Effector memory CD8-positive, alpha-beta T cell (primary cell): ENCODE data around the gene SLC4A4.

Experiments used
- ATAC-seq: fragments of 150-1000 bp; cut with Tn5 transposase; replicated peaks from 2 replicates; pipeline ENCODE4 v1.10.0; 2021; ENCODE audit warnings: mild to moderate bottlenecking, moderate library complexity
- DNase-seq, 3 experiments: peaks; one replicate each; pipeline ENCODE4 v3.0.0; 2021
- H3K27ac Mint-ChIP-seq, 2 donors: one replicate each; pipeline ENCODE4 v1.8.0; 2022; ENCODE audit warnings: mild to moderate bottlenecking in 2 of 2, mixed read lengths in 2 of 2, moderate library complexity in 2 of 2
- H3K27me3 Mint-ChIP-seq, 2 donors: one replicate each; pipeline ENCODE4 v1.8.0; 2022; ENCODE audit warnings: mixed read lengths in 2 of 2
- H3K36me3 Mint-ChIP-seq: one replicate; pipeline ENCODE4 v1.8.0; 2022; ENCODE audit warnings: mild to moderate bottlenecking, moderate library complexity, mixed read lengths; ENCODE audit not compliant: insufficient read depth
- H3K4me1 Mint-ChIP-seq, 2 donors: one replicate each; pipeline ENCODE4 v1.8.0; 2022; ENCODE audit warnings: low read depth in 2 of 2, mixed read lengths in 2 of 2
- H3K4me3 Mint-ChIP-seq, 2 donors: one replicate each; pipeline ENCODE4 v1.8.0; 2022; ENCODE audit warnings: mild to moderate bottlenecking in 2 of 2, mixed read lengths in 2 of 2, moderate library complexity in 2 of 2
- H3K9me3 Mint-ChIP-seq, 2 donors: one replicate each; pipeline ENCODE4 v1.8.0; 2022; ENCODE audit warnings: mixed read lengths in 2 of 2

SLC4A4 gene

GRCh38 chr4:71520850-71521249, 182.0 kb downstream of the SLC4A4 start:
- H3K36me3 Mint-ChIP-seq = no peaks in the 10 kb centered on the region
- H3K27ac Mint-ChIP-seq = no peak overlapping the region
- H3K27me3 Mint-ChIP-seq = no peaks in the 10 kb centered on the region
- DNase-seq (no peak), ATAC-seq (no peak)
- peaks cover 0 to 8% of the 10 kb centered on the region in 2 donors for H3K9me3 Mint-ChIP-seq
- H3K4me1 Mint-ChIP-seq = no peaks in the 10 kb centered on the region
- H3K4me3 Mint-ChIP-seq = no peak overlapping the region

GRCh38 chr4:71524756-71525155, 185.9 kb downstream of the SLC4A4 start:
- Mint-ChIP-seq H3K27ac (no peak overlapping the region), H3K27me3 (no peaks in the 10 kb centered on the region), H3K4me1 (no peaks in the 10 kb centered on the region), H3K36me3 (no peaks in the 10 kb centered on the region), H3K9me3 (no peaks in the 10 kb centered on the region), H3K4me3 (no peak overlapping the region)
- DNase-seq = no peak
- ATAC-seq = no peak

GRCh38 chr4:71526637-71527406, 188.0 kb downstream of the SLC4A4 start:
- Mint-ChIP-seq H3K36me3 (no peaks in the 10 kb centered on the region), H3K9me3 (no peaks in the 10 kb centered on the region), H3K4me3 (no peak overlapping the region), H3K27ac (no peak overlapping the region), H3K27me3 (no peaks in the 10 kb centered on the region), H3K4me1 (no peaks in the 10 kb centered on the region)
- no peak for ATAC-seq
- no peak for DNase-seq

GRCh38 chr4:71532407-71532806, 193.6 kb downstream of the SLC4A4 start:
- no peak overlapping the region for H3K4me3 Mint-ChIP-seq
- H3K27me3 Mint-ChIP-seq = no peaks in the 10 kb centered on the region
- no peaks in the 10 kb centered on the region for H3K9me3 Mint-ChIP-seq
- no peaks in the 10 kb centered on the region for H3K4me1 Mint-ChIP-seq
- no peaks in the 10 kb centered on the region for H3K36me3 Mint-ChIP-seq
- ATAC-seq = no peak
- no peak for DNase-seq
- H3K27ac Mint-ChIP-seq = no peak overlapping the region

- H3K4me1 Mint-ChIP-seq = no peaks in the 10 kb centered on the region
- no peaks in the 10 kb centered on the region for H3K36me3 Mint-ChIP-seq
- ATAC-seq = no peak
- no peaks in the 10 kb centered on the region for H3K27me3 Mint-ChIP-seq
- H3K9me3 Mint-ChIP-seq = no peaks in the 10 kb centered on the region
- H3K4me3 Mint-ChIP-seq = no peak overlapping the region
- no peak overlapping the region for H3K27ac Mint-ChIP-seq
- no peak for DNase-seq
Observed at GRCh38 chr4:71533121-71533520, 194.3 kb downstream of the SLC4A4 start.

- H3K9me3 Mint-ChIP-seq = no peaks in the 10 kb centered on the region
- ATAC-seq (no peak), DNase-seq (no peak)
- no peaks in the 10 kb centered on the region for H3K27me3 Mint-ChIP-seq
- no peak overlapping the region for H3K27ac Mint-ChIP-seq
- H3K4me1 Mint-ChIP-seq = peaks cover 0 to 2% of the 10 kb centered on the region in 2 donors
- no peak overlapping the region for H3K4me3 Mint-ChIP-seq
- peaks cover 3% of the 10 kb centered on the region for H3K36me3 Mint-ChIP-seq
Observed at GRCh38 chr4:71537551-71538065, 198.8 kb downstream of the SLC4A4 start.

GRCh38 chr4:71538528-71538927, 199.7 kb downstream of the SLC4A4 start:
- ATAC-seq = no peak
- Mint-ChIP-seq H3K27me3 (no peaks in the 10 kb centered on the region), H3K4me1 (peaks cover 0 to 2% of the 10 kb centered on the region in 2 donors), H3K27ac (no peak overlapping the region), H3K4me3 (no peak overlapping the region), H3K9me3 (no peaks in the 10 kb centered on the region), H3K36me3 (peaks cover 3% of the 10 kb centered on the region)
- no peak for DNase-seq

GRCh38 chr4:71540749-71541269, 202.0 kb downstream of the SLC4A4 start:
- peaks cover 0 to 2% of the 10 kb centered on the region in 2 donors for H3K4me1 Mint-ChIP-seq

GRCh38 chr4:71541541-71541940, 202.7 kb downstream of the SLC4A4 start:
- Mint-ChIP-seq H3K27me3 (no peaks in the 10 kb centered on the region), H3K4me3 (no peak overlapping the region), H3K4me1 (peaks cover 0 to 2% of the 10 kb centered on the region in 2 donors), H3K36me3 (peaks cover 3% of the 10 kb centered on the region), H3K27ac (no peak overlapping the region), H3K9me3 (no peaks in the 10 kb centered on the region)
- ATAC-seq = no peak
- DNase-seq = no peak

More at GRCh38 chr4:71540749-71541269, 202.0 kb downstream of the SLC4A4 start:
- ATAC-seq = no peak
- Mint-ChIP-seq H3K4me3 (no peak overlapping the region), H3K27me3 (no peaks in the 10 kb centered on the region), H3K27ac (no peak overlapping the region), H3K9me3 (no peaks in the 10 kb centered on the region), H3K36me3 (peaks cover 3% of the 10 kb centered on the region)
- no peak for DNase-seq

- no peak for ATAC-seq
- Mint-ChIP-seq H3K36me3 (no peaks in the 10 kb centered on the region), H3K27ac (no peak overlapping the region), H3K4me3 (no peak overlapping the region), H3K4me1 (no peaks in the 10 kb centered on the region), H3K9me3 (no peaks in the 10 kb centered on the region), H3K27me3 (no peaks in the 10 kb centered on the region)
- no peak for DNase-seq
Observed at GRCh38 chr4:71545168-71545567, 206.3 kb downstream of the SLC4A4 start.

- no peak for DNase-seq
- Mint-ChIP-seq H3K9me3 (no peaks in the 10 kb centered on the region), H3K4me1 (no peaks in the 10 kb centered on the region), H3K36me3 (no peaks in the 10 kb centered on the region), H3K27ac (no peak overlapping the region), H3K4me3 (no peak overlapping the region), H3K27me3 (no peaks in the 10 kb centered on the region)
- no peak for ATAC-seq
Observed at GRCh38 chr4:71549516-71550160, 210.8 kb downstream of the SLC4A4 start.

GRCh38 chr4:71550220-71551165, 211.7 kb downstream of the SLC4A4 start:
- Mint-ChIP-seq H3K27me3 (no peaks in the 10 kb centered on the region), H3K27ac (peak overlapping the region in 1 of 2 donors; percentile 46), H3K9me3 (no peaks in the 10 kb centered on the region), H3K4me3 (no peak overlapping the region), H3K4me1 (no peaks in the 10 kb centered on the region), H3K36me3 (no peaks in the 10 kb centered on the region)
- ATAC-seq (no peak), DNase-seq (no peak)

GRCh38 chr4:71553605-71554004, 214.8 kb downstream of the SLC4A4 start:
- Mint-ChIP-seq H3K27me3 (no peaks in the 10 kb centered on the region), H3K4me3 (no peak overlapping the region), H3K36me3 (no peaks in the 10 kb centered on the region), H3K4me1 (no peaks in the 10 kb centered on the region), H3K27ac (no peak overlapping the region), H3K9me3 (no peaks in the 10 kb centered on the region)
- no peak for DNase-seq
- ATAC-seq = no peak
